HK-2 (cell line): ENCODE data around the gene FBLN1.
"Not testable (repeated sequence)": the region's sequence is repeated elsewhere in the genome, so short reads cannot be mapped to it uniquely, and the experiment has no call there.

Experiments used
- DNase-seq: peaks from one replicate; pipeline ENCODE4 v3.0.0-alpha.2; 2018; ENCODE audit not compliant: unreplicated experiment

FBLN1 gene

GRCh38 chr22:45477366-45478107 lies 25.1 kb upstream of the FBLN1 start:
- no peak for DNase-seq

DNA sequence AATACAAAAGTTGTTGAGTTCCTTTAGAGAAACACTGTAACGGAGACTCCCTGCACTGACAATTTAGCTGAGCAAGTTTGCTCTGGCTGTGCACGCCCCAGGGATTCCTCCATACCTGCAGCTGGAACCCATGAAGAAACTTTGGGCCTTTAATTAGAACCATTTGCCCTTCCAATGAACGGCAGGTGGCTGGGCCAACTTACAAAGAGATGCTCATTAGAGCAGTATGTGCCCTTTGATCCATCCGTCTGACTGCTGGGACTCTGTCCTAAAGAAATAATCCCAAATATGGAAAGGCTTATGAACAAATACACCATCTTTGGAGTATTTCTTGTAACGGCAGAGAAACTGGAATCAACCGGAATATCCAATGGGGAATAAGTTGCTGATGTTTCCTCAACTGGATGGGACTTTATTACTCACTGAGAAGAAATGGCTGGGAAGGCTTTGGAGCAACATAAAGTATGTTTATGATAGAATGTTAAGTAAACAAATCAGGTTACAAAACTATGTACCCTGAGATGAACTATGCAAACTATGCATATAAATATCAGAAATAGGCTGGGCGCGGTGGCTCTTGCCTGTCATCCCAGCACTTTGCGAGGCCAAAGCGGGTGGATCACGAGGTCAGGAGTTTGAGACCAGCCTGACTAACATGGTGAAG lies 24.4 kb upstream of the FBLN1 start:
- DNase-seq: no peak

- DNase-seq: no peak
Measured at GRCh38 chr22:45480717-45481116, 22.0 kb upstream of the FBLN1 start.

DNA sequence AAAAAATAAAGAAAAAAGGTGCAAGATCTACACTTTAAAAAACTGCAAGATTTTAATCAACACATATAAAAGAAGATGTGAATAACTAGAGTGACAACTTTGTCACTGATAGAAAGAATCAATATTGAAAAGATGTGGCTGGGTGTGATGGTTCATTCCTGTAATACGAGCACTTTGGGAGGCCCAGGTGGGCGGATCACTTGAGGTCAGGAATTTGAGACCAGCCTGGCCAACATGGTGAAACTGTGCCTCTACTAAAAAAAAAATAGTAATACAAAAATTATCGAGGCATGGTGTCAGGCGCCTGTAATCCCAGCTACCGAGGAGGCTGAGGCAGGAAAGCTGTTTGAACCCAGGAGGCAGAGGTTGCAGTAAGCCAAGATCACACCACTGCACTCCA lies 21.0 kb upstream of the FBLN1 start:
- DNase-seq: no peak

- no peak for DNase-seq
Measured at GRCh38 chr22:45482169-45482568, 20.5 kb upstream of the FBLN1 start.

DNA sequence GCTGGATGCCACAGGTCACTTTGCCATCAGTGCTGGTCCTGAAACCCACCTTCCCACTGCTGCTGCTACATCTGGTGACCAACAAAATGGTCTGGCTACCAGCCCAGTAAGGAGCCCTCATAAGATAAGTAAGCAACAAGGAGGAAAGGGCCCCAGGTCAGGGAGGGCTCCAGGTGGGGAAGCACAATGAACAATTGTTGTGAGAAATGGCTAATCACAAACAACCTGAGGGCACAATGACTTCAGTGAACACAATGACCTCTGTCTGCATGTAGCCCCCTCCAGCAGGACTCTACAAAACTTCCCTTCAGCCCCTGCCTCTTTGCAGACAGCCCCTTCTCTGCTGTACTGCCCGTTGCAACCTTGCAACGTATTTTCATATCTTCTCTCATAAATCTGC lies 19.4 kb upstream of the FBLN1 start:
- no peak for DNase-seq

GRCh38 chr22:45483918-45484499 lies 18.7 kb upstream of the FBLN1 start:
- no peak for DNase-seq

- no peak for DNase-seq
Measured at GRCh38 chr22:45484742-45485141, 17.9 kb upstream of the FBLN1 start.

DNA sequence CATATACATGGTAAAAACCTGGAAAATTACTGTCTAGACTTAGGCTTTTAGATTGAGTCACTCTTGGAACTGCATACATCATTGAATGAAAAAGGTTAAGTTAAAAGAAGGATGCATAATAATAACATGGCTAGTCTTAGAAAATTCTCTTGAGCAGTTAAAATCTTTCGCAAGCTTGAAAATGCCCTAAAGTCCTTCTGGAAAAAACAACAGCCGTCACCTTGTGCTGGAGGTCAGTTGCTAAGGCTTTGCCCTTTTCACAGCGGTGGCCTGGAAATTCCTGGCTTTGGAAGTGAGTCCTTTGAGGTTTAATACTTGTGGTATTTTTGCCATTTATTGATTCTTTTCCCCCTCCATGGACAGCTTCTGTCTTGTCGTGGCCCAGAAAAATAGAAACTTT lies 17.4 kb upstream of the FBLN1 start:
- no peak for DNase-seq

GRCh38 chr22:45488764-45489370 lies 13.8 kb upstream of the FBLN1 start:
- no peak for DNase-seq

DNA sequence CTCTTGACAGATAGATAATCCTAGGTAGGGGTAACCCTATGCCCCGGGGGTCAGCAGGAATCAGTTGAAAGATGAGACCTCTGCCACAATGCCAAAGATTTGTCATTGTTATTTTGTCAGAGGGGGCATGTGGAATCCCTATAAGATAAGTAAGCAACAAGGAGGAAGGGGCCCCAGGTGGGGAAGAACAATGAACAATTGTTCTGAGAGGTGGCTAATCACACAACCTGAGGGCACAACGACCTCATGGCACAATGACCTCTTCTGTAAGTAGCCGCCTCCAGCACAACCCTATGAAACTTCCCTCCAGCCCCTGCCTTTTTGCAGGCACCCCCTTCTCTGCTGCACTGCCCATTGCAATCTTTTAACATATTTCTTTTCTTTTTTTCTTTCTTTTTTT lies 11.8 kb upstream of the FBLN1 start:
- no peak for DNase-seq

- no peak for DNase-seq
Measured at GRCh38 chr22:45491841-45492240, 10.8 kb upstream of the FBLN1 start.

DNA sequence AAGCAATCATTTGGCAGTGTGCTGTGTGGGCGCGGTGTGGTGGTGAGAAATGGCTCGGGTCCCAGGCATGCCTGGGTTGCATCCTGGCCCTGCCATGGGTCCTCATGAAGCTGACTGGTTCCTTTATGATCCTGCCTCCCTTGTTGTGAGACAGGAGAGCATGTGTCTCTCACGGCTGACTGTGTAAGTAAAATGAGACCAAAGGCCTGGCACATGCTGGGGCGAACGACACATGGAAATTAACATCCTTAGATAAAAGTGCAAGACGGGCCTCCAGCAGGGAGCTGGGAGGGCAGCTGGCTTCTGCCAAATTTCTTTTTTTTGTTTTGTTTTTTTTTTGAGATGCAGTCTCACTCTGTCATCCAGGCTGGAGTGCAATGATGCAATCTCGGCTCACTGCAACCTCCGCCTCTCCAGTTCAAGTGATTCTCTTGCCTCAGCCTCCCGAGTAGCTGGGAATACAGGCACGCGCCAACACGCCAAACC lies 9.4 kb upstream of the FBLN1 start:
- DNase-seq: no peak

DNA sequence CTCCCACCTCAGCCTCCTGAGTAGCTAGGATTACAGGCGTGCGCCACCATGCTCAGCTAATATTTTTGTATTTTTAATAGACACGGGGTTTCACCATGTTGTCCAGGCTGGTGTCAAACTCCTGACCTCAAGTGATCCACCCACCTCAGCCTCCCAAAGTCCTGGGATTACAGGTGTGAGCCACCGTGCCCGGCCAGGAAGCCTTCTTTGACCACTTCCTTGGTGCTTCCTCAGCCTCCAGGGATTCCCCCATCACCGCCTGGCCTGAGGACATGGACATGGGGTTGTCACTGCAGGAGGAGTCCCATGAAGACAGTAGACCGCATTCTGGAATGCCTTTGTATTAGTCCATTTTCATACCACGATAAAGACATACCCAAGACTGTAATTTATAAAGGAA lies 8.4 kb upstream of the FBLN1 start:
- not testable (repeated sequence) for DNase-seq

DNA sequence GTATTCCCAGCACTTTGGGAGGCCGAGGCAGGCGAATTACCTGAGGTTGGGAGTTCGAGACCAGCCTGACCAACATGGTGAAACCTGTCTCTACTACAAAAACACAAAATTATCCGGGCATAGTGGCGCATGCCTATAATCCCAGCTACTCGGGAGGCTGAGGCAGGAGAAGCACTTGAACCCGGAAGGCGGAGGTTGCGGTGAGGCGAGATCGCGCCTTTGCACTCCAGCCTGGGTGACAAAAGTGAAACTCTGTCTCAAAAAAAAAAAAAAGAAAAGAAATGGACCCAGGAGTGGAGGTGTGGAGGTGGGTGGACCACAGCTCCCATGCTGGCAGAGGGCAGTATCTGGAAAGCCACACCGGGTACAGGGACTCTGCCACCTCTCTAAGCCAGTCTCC lies 7.1 kb upstream of the FBLN1 start:
- not testable (repeated sequence) for DNase-seq

DNA sequence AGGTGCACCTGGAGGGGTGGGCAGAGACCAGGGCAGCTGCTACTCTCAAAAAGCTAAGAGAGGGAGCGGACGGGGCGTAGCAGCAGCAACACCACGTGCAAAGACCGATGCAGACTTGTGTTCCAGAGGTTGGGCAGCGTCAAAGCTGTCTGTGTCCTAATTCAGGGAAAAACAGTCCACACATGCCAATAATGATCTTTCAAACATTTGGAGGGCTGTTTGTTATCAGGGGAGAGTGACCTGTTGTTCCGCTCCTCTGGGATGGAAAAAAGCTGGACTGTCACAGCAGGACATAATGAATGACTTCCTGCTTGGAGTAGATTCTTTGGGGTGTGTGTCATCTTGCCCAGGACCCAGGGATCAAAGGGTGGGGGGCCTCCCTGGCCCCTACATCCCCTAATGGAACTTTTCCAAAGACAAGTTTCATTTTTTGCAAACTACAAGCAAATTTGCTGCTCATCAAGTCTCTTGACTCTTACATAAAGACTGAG lies 6.2 kb upstream of the FBLN1 start:
- no peak for DNase-seq

DNA sequence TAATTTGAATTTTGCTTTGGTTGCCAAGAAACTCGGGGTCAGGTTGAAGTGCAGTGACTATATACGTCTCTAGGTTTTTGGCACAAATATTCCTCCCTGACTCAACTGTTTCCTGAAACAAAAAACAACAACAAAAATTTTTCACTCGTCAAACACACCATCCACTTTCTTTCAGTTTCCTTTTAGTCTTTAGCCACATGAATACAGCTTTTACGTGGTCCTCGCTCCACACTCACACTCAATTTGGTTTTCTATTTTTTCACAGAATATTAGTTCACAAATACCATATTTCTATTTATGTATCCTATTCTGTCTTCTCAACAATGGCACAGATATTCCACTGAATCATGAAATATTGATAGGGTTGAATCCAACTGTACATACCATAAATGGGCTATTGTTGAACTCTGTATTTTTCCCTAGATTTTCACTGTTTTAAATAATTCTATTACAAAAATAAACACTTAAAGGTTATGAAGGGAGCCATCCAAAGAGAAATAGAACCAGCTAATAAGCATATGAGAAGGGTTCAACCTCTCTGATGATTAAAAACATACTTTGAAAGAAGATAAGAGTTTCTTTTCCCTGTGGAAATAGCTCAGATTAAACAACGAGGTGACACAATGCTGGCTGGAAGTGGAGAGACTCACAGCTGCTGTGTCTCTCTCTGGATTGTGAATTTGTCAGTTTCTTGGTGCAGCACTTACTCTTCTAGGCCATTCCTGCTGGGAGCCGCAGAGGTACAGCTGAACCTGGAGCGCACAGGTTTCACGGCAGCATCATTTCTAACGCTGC lies 5.1 kb upstream of the FBLN1 start:
- DNase-seq: no peak

- no peak for DNase-seq
Measured at GRCh38 chr22:45499746-45500145, 2.9 kb upstream of the FBLN1 start.

GRCh38 chr22:45503050-45503815 lies 550 bp downstream of the FBLN1 start:
- DNase-seq: no peak

DNA sequence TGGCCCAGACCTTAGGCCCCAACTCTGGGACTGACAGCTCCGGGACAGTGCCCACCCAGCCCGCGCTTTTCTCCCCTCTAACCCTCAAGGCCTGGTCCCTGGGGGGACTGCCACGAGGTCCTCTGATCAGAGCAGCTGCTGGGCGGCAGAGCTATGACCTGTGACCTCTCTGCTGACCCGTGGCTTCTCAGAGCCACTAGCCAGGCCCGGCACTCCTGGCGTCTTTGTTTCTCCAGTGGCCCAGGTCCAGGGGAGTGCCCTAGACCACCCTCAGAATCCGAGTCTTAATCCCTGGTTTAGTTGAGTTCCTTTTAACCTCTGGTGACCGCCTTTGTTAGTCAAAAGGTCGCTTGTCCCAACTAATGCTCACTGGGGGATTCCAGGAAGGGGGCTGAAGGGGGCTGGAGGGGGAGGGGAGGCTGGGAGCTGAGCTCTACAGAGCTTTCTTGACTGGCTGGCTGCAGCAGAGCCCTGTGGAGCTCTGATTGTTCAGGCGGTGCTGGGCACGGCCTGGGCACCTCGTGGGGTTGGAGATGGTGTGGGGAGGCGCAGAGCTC lies 1.2 kb downstream of the FBLN1 start:
- DNase-seq: no peak
